ENCODE data around the gene FLYWCH2.
"Not testable (repeated sequence)": the region's sequence is repeated elsewhere in the genome, so short reads cannot be mapped to it uniquely, and the experiment has no call there.

The FLYWCH2 gene

DNA sequence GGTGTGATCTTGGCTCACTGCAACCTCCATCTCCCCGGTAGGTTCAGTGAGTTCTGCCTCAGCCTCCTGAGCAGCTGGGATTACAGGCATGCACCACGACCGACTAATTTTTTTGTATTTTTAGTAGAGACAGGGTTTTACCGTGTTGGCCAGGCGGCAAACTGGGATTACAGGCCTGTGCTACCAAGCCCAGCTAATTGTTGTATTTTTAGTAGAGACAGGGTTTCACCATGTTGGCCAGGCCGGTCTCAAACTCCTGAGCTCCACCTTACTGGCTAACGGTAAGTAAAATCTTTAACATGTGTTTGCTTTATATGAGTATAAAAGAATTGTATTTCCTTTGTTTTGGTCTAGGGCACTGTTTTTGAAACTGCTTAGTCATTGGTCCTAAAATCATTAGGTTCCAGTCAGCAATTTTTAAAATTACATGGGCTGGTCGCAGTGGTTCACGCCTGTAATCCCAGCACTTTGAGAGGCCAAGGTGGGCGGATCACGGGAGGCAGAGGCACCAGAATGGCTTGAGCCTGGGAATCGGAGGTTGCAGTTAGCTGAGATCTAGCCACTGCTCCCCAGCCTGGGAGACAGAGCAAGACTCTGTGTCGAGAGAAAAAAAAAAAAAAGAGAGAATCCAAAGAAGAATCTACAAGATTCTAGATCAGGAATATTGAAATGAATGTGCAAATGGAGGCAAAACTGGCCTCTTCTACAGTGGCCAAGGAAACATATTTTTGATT is 32.3 kb downstream of the FLYWCH2 start:
- FAIRE-seq: no peak

- peak; percentile 84 for FAIRE-seq
Observed at GRCh38 chr16:2919511-2920255, 36.7 kb downstream of the FLYWCH2 start.

- FAIRE-seq: no peak
Observed at GRCh38 chr16:2923481-2923880, 40.5 kb downstream of the FLYWCH2 start.

- no peak for FAIRE-seq
Observed at GRCh38 chr16:2924901-2925755, 42.1 kb downstream of the FLYWCH2 start.

DNA sequence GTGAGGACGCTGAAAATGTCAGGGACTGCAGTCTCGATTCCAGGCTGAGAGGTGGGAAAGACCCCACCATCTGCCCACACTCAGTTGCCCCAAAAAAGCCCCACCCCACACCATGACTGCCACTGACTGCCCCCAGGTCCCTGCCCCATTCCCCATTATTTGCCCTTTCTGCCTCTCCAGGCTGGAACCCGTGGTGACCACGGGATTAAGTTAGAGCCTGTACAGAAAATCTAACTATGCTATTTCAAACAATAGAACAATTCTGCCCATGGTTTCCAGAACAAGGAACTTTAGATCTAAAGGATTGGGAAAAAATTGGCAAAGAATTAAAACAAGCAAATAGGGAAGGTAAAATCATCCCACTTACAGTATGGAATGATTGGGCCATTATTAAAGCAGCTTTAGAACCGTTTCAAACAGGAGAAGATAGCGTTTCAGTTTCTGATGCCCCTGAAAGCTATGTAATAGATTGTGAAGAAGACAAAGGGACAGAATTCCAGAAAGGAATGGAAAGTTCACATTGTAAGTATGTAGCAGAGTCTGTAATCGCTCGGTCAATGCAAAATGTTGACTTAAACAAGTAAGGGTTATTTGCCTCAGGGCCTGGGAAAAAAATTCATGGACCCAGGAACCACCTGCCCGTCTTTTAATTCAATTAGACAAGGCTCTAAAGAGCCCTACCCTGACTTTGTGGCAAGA is 43.1 kb downstream of the FLYWCH2 start:
- FAIRE-seq: no peak

- FAIRE-seq: no peak
Observed at GRCh38 chr16:2926650-2926999, 43.6 kb downstream of the FLYWCH2 start.

- FAIRE-seq: no peak
Observed at GRCh38 chr16:2927010-2927646, 44.1 kb downstream of the FLYWCH2 start.

DNA sequence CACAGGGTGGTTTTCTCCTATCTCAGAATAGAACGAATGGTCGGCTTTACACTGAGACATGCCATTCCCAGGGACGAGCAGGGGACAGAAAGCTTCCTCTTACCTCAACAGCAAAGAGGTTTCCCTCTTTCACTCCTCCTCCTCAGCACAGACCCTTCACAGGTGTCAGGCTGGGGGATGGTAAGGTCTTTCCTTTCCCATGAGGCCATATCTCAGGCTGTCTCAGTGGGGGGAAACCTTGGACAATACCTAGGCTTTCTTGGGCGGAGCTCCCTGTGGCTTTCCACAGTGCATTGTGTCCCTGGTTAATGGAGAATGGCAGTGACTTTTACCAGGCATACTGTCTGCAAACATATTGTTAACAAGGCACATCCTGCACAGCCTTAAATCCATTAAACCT is 45.1 kb downstream of the FLYWCH2 start:
- not testable (repeated sequence) for FAIRE-seq

DNA sequence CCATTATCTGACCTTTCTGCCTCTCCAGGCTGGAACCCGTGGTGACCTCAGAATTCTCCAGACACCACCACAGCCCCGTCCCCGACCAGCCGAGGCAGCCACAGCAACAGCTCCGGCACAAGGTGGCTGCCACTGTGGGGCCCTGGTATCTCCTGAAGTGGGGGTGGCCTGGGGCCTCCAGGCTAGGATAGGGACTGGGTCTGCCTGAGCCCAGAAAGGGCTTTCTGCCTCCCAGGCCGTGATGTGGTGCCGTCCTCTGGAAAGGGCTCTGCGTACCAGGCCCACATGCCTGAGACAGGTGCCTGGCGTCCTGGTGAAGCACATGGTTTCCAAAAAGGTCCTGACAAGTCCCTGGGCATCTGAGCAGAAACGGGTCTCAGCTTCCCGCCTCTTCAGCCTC is 45.8 kb downstream of the FLYWCH2 start:
- FAIRE-seq: no peak

- FAIRE-seq: no peak
Observed at GRCh38 chr16:2929693-2930092, 46.7 kb downstream of the FLYWCH2 start.

DNA sequence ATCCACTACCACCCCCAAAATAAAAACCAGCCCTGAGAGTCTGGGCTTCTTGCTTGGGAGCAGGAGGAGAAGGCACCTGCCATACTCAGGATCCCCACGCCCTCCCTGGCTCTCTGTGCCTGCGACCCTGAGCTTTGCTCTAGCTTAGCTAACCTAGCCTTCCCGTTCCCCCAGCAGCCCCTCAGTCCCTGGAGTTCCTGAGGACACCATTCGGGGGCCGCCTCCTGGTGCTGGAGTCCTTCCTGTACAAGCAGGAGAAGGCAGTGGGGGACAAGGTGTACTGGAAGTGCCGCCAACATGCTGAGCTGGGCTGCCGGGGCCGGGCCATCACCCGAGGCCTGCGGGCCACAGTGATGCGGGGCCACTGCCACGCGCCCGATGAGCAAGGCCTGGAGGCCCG is 47.2 kb downstream of the FLYWCH2 start:
- FAIRE-seq: no peak

DNA sequence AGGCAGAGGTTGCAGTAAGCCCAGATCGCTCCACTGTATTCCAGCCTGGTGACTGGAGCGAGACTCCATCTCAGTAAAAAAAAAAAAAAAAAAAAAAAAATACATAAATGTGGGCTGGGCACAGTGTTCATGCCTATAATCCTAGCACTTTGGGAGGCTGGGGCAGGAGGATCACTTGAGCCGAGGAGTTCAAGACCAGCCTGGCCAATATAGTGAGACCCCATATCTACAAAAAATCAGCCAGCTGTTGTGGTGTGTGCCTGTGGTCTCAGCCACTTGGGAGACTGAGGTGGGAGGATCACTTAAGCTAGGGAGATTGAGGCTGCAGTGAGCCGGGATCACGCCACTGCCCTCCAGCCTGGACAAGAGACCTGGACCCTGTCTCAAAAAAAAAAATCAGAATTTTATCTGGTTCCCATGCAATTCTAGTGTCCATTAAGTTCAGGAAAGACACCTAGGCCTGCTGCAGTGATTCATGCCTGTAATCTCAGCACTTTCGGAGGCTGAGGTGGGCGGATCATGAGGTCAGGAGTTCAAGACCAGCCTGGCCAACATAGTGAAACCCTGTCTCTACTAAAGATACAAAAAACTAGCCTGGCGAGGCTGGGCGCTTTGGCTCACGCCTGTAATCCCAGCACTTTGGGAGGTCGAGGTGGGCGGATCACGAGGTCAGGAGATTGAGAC is 48.4 kb downstream of the FLYWCH2 start:
- FAIRE-seq: not testable (repeated sequence)

GRCh38 chr16:2933136-2933535 is 50.1 kb downstream of the FLYWCH2 start:
- FAIRE-seq: no peak

GRCh38 chr16:2933701-2934100 is 50.7 kb downstream of the FLYWCH2 start:
- no peak for FAIRE-seq

DNA sequence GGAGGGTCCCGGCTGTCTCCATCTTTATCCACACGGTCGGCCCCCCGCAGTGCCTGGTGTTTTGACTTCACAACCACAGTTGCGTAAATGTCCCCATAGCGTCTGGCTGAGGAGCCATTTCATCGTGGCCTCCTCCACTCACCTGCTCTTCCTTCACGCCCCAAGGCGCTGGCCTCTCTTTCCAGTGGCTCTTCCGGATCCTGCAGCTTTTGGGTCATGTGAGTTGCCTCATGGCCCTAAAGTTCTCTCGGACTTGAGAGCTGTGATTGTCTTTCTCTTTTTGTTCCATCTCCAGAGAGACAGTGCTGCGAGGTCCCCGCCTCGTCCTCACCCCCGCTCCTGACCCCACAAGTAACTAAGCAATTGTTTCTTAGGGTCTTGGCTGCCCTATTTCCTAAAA is 51.4 kb downstream of the FLYWCH2 start:
- FAIRE-seq: no peak

DNA sequence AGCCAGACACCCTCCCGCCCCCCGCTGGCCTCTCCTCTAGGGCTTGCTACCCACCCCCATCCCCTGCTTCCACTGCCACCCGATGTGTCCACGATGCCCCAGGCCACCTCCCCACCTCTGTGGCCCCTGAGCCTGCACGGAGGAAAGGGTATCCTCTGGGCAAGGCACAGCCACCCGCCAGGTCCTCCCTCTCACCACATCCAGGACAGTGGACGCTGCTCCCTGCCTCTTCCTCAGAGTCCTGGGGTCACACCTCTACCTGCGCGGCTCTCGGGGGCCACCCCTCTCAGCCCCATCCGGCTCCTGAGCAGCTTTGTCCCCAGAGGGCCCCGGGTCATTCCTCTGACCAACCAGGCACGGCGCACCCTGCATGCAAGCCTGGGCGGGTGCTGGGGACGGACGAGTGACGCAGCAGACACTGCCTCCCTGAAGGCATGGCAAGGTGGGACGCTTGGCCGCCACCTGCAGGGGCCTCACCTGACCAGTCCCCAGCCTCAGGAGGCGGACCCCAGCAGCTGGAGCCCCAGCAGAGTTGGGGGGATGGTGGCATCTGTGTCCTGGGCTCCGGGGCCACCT is 53.5 kb downstream of the FLYWCH2 start:
- no peak for FAIRE-seq

DNA sequence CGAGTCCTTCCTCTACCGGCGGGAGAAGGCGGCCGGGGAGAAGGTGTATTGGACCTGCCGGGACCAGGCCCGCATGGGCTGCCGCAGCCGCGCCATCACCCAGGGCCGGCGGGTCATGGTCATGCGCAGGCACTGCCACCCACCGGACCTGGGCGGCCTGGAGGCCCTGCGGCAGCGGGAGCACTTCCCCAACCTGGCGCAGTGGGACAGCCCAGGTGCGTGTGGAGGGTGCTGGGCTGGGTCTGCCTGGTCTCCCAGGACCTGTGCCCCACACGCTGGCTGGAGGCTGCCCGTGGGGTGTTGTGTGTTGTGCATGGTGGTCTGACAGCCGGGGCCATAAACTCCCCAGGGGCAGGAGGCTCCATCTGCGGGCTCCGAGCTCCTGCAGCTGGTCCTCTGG is 54.2 kb downstream of the FLYWCH2 start:
- FAIRE-seq: no peak

DNA sequence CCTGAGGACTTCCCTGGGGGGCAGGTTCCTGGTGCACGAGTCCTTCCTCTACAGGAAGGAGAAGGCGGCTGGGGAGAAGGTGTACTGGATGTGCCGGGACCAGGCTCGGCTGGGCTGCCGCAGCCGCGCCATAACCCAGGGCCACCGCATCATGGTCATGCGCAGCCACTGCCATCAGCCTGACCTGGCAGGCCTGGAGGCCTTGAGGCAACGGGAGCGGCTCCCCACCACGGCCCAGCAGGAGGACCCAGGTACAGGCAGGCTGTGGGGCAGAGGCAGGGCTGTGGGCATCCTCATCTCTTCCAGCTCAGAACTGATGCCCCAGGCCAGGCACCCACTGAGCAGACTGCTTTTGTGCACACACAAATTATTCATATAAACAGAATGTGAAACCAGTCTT is 55.2 kb downstream of the FLYWCH2 start:
- FAIRE-seq: no peak

GRCh38 chr16:2939968-2940367 is 57.0 kb downstream of the FLYWCH2 start:
- FAIRE-seq: no peak

DNA sequence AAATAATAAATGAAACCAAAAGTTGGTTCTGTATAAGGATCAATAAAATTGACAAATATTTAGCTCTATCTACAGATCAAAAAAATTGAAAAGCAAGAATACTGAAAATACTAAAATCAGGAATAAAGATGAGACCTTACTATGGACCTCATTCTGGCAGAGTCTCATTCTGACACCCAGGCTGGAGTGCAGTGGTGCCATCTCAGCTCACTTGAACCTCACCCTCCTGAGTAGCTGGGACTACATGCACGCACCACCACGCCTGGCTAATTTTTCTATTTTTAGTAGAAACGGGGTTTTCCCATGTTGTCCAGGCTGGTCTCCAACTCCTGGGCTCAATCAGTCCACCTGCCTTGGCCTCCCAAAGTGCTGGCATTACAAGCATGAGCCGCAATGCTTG is 59.0 kb downstream of the FLYWCH2 start:
- FAIRE-seq: no peak

DNA sequence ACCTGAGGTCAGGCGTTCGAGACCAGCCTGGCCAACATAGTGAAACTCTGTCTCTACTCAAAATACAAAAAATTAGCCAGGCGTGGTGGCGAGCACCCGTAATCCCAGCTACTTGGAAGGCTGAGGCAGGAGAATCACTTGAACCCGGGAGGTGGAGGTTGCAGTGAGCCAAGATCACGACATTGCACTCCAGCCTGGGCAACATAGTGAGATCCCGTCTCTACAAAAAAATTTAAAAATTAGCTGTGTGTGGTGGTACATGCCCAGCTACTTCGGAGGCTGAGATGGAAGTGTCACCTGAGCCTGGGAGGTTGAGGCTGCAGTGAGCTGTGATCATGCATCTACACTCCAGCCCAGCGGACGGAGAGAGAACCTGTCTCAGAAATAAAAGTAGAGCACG is 60.7 kb downstream of the FLYWCH2 start:
- not testable (repeated sequence) for FAIRE-seq

- no peak for FAIRE-seq
Observed at GRCh38 chr16:2946649-2947048, 63.6 kb downstream of the FLYWCH2 start.

All from islet of Langerhans (tissue), 1 donor.